Measurements from ENCODE around the gene MKI67. TPM values are rescaled to one million over a fixed set of nuclear protein-coding genes. Genes with fewer than 3 reads are reported as not detected.

The MKI67 gene
- total and polyA plus RNA-seq, 4 experiments from 2014 or later: 0.11 to 0.93 (median 0.17) TPM; not detected in 1

Other genes starting within 250 kb of the MKI67 start
- gene CLRN3, start 233.5 kb downstream of the MKI67 start, total RNA-seq: not detected
- not detected for gene CLRN3, start 233.5 kb downstream of the MKI67 start, polyA plus RNA-seq
- gene PTPRE, start 219.3 kb downstream of the MKI67 start, total RNA-seq: 10 to 100 TPM; 24.4 to 27.6 TPM
- gene PTPRE, start 219.3 kb downstream of the MKI67 start, polyA plus RNA-seq: 10 to 100 TPM in 1 of 2 donors, 1 to 10 TPM in 1; 6.5 to 13.5 TPM

Data from CD4-positive, alpha-beta memory T cell (primary cell).